Activated CD4-positive, alpha-beta T cell treated with anti-CD3 and anti-CD28 coated beads for 36 hours (primary cell): ENCODE results near the gene C3orf20. TPM values are rescaled to one million over a fixed set of nuclear protein-coding genes. Genes with fewer than 3 reads are reported as not detected.

Experiments
- ATAC-seq: fragments of 200-7000 bp; cut with Tn5 transposase; one replicate; pipeline ENCODE4 v1.10.0; 2021; ENCODE audit warnings: mild to moderate bottlenecking, moderate library complexity
- CTCF ChIA-PET: fragments of 350-600 bp; sonication (Branson Sonifier 250); formaldehyde crosslinking; loops from one replicate; lab custom pipeline; 2021; ENCODE audit warnings: antibody characterized with exemption; lab: Charles Lee
- POLR2A ChIA-PET: fragments of 350-600 bp; sonication (Branson Sonifier 250); formaldehyde crosslinking; loops from one replicate; lab custom pipeline; 2021; ENCODE audit warnings: antibody characterized with exemption, inconsistent platforms; lab: Charles Lee
- DNase-seq: peaks from one replicate; pipeline ENCODE4 v3.0.0-alpha.2; 2020
- H3K27ac Mint-ChIP-seq: one replicate; pipeline ENCODE4 v1.8.0; 2021; ENCODE audit warnings: mixed read lengths
- H3K27me3 Mint-ChIP-seq: one replicate; pipeline ENCODE4 v1.8.0; 2021; ENCODE audit warnings: mixed read lengths
- H3K36me3 Mint-ChIP-seq: one replicate; pipeline ENCODE4 v1.8.0; 2021; ENCODE audit warnings: low read depth, mixed read lengths
- H3K4me1 Mint-ChIP-seq: one replicate; pipeline ENCODE4 v1.8.0; 2021; ENCODE audit warnings: mixed read lengths
- H3K4me3 Mint-ChIP-seq: one replicate; pipeline ENCODE4 v1.8.0; 2021; ENCODE audit warnings: mild to moderate bottlenecking, moderate library complexity, mixed read lengths
- H3K9me3 Mint-ChIP-seq: one replicate; pipeline ENCODE4 v1.8.0; 2021; ENCODE audit warnings: low read depth, mixed read lengths
- intact Hi-C, 2 experiments: fragments of 100-400 bp; cut with DNase I in 1 of 2; cut with micrococcal nuclease in 1 of 2; formaldehyde crosslinking; loops; one replicate each; pipeline versions ENCODE4 v1.14.2 to v1.15.1; 2022 to 2024; cut with DNase I, micrococcal nuclease
- total RNA-seq, 2 experiments: library from RNA; stranded (reverse); gene quantifications; one replicate each; pipeline ENCODE4 v1.2.3, GENCODE V29; 2021

The C3orf20 gene
- total RNA-seq, 2 experiments from 2014 or later: not detected

GRCh38 chr3:14678015-14678503, 3.1 kb downstream of the C3orf20 start:
- no peaks in the 10 kb centered on the region for H3K4me1 Mint-ChIP-seq
- peaks cover 6% of the 10 kb centered on the region for H3K9me3 Mint-ChIP-seq
- peaks cover 8% of the 10 kb centered on the region for H3K36me3 Mint-ChIP-seq
- H3K27me3 Mint-ChIP-seq: no peaks in the 10 kb centered on the region
- intact Hi-C loops: no loop called here
- no peak for DNase-seq
- H3K4me3 Mint-ChIP-seq: no peak overlapping the region
- ChIA-PET POLR2A (no interaction called here), CTCF (no interaction called here)
- no peak for ATAC-seq
- no peak overlapping the region for H3K27ac Mint-ChIP-seq

- DNase-seq (no peak), ATAC-seq (no peak)
- intact Hi-C loops: no loop called here
- H3K4me3 Mint-ChIP-seq: no peak overlapping the region
- CTCF ChIA-PET: interaction anchor here (0.6 kb wide), 1 partner anchor 17 kb away, joined by 3 read pairs; no protein-coding TSS in a partner anchor
- peaks cover 3% of the 10 kb centered on the region for H3K36me3 Mint-ChIP-seq
- no peak overlapping the region for H3K27ac Mint-ChIP-seq
- H3K27me3 Mint-ChIP-seq: no peaks in the 10 kb centered on the region
- peaks cover 6% of the 10 kb centered on the region for H3K9me3 Mint-ChIP-seq
- POLR2A ChIA-PET: no interaction called here
- no peaks in the 10 kb centered on the region for H3K4me1 Mint-ChIP-seq
These were observed 5.2 kb downstream of the C3orf20 start for GRCh38 chr3:14680115-14680514.

GRCh38 chr3:14680716-14681115, 5.8 kb downstream of the C3orf20 start:
- H3K36me3 Mint-ChIP-seq: peaks cover 3% of the 10 kb centered on the region
- no peak overlapping the region for H3K27ac Mint-ChIP-seq
- ATAC-seq (no peak), DNase-seq (no peak)
- H3K4me1 Mint-ChIP-seq: no peaks in the 10 kb centered on the region
- peaks cover 6% of the 10 kb centered on the region for H3K9me3 Mint-ChIP-seq
- ChIA-PET POLR2A (no interaction called here), CTCF (no interaction called here)
- H3K27me3 Mint-ChIP-seq: no peaks in the 10 kb centered on the region
- H3K4me3 Mint-ChIP-seq: no peak overlapping the region
- intact Hi-C loops: no loop called here

GRCh38 chr3:14684447-14684846, 9.5 kb downstream of the C3orf20 start:
- ChIA-PET POLR2A (no interaction called here), CTCF (no interaction called here)
- no peak for DNase-seq
- H3K27me3 Mint-ChIP-seq: peaks cover 1% of the 10 kb centered on the region
- H3K4me3 Mint-ChIP-seq: no peak overlapping the region
- no peak overlapping the region for H3K27ac Mint-ChIP-seq
- H3K36me3 Mint-ChIP-seq: peaks cover 3% of the 10 kb centered on the region
- peaks cover 6% of the 10 kb centered on the region for H3K9me3 Mint-ChIP-seq
- intact Hi-C loops: no loop called here
- no peaks in the 10 kb centered on the region for H3K4me1 Mint-ChIP-seq
- no peak for ATAC-seq

GRCh38 chr3:14685179-14685578, 10.2 kb downstream of the C3orf20 start:
- Mint-ChIP-seq H3K4me3 (no peak overlapping the region), H3K36me3 (peaks cover under 1% of the 10 kb centered on the region), H3K27ac (no peak overlapping the region), H3K27me3 (peaks cover 1% of the 10 kb centered on the region), H3K4me1 (no peaks in the 10 kb centered on the region), H3K9me3 (peaks cover 5% of the 10 kb centered on the region)
- intact Hi-C loops: no loop called here
- CTCF ChIA-PET: no interaction called here
- POLR2A ChIA-PET: no interaction called here
- ATAC-seq (no peak), DNase-seq (no peak)

- ChIA-PET CTCF (interaction anchor here (0.6 to 1.2 kb wide), 2 partner anchors 12 to 139 kb away, joined by 3 to 5 read pairs; no protein-coding TSS in a partner anchor), POLR2A (no interaction called here)
- no peak for ATAC-seq
- H3K36me3 Mint-ChIP-seq: no peaks in the 10 kb centered on the region
- H3K4me3 Mint-ChIP-seq: no peak overlapping the region
- no peak overlapping the region for H3K27ac Mint-ChIP-seq
- no peaks in the 10 kb centered on the region for H3K9me3 Mint-ChIP-seq
- no peak for DNase-seq
- peaks cover 4% of the 10 kb centered on the region for H3K27me3 Mint-ChIP-seq
- no peaks in the 10 kb centered on the region for H3K4me1 Mint-ChIP-seq
- intact Hi-C loops: no loop called here
These were observed 12.4 kb downstream of the C3orf20 start for GRCh38 chr3:14687360-14687759.

- Mint-ChIP-seq H3K4me3 (no peak overlapping the region), H3K9me3 (peaks cover 1% of the 10 kb centered on the region), H3K4me1 (no peaks in the 10 kb centered on the region), H3K27ac (no peak overlapping the region), H3K27me3 (peaks cover 8% of the 10 kb centered on the region), H3K36me3 (no peaks in the 10 kb centered on the region)
- CTCF ChIA-PET: interaction anchor here (0.9 kb wide), 1 partner anchor 19 kb away, joined by 3 read pairs; no protein-coding TSS in a partner anchor
- intact Hi-C loops: no loop called here
- ATAC-seq: no peak
- POLR2A ChIA-PET: no interaction called here
- no peak for DNase-seq
These were observed 13.6 kb downstream of the C3orf20 start for GRCh38 chr3:14688525-14688924.

- H3K27me3 Mint-ChIP-seq: peaks cover 11% of the 10 kb centered on the region
- ATAC-seq: peak; percentile 23
- CTCF ChIA-PET: no interaction called here
These were observed 14.5 kb downstream of the C3orf20 start for GRCh38 chr3:14689247-14689980.

GRCh38 chr3:14691239-14691638, 16.3 kb downstream of the C3orf20 start:
- Mint-ChIP-seq H3K36me3 (no peaks in the 10 kb centered on the region), H3K27me3 (peaks cover 11% of the 10 kb centered on the region), H3K4me3 (no peak overlapping the region), H3K9me3 (peaks cover 1% of the 10 kb centered on the region), H3K27ac (no peak overlapping the region), H3K4me1 (no peaks in the 10 kb centered on the region)
- no peak for DNase-seq
- ATAC-seq: no peak
- intact Hi-C loops: no loop called here
- CTCF ChIA-PET: no interaction called here
- POLR2A ChIA-PET: no interaction called here

More at GRCh38 chr3:14689247-14689980, 14.5 kb downstream of the C3orf20 start:
- H3K4me3 Mint-ChIP-seq: no peak overlapping the region
- no peaks in the 10 kb centered on the region for H3K4me1 Mint-ChIP-seq
- H3K36me3 Mint-ChIP-seq: no peaks in the 10 kb centered on the region
- no peak overlapping the region for H3K27ac Mint-ChIP-seq
- DNase-seq: no peak
- POLR2A ChIA-PET: no interaction called here
- peaks cover 1% of the 10 kb centered on the region for H3K9me3 Mint-ChIP-seq
- intact Hi-C loops: no loop called here

GRCh38 chr3:14691719-14692118, 16.8 kb downstream of the C3orf20 start:
- Mint-ChIP-seq H3K4me3 (no peak overlapping the region), H3K36me3 (no peaks in the 10 kb centered on the region), H3K27ac (no peak overlapping the region), H3K27me3 (peaks cover 11% of the 10 kb centered on the region), H3K4me1 (no peaks in the 10 kb centered on the region), H3K9me3 (peaks cover 1% of the 10 kb centered on the region)
- DNase-seq (no peak), ATAC-seq (no peak)
- CTCF ChIA-PET: no interaction called here
- POLR2A ChIA-PET: no interaction called here
- intact Hi-C loops: no loop called here

GRCh38 chr3:14698601-14699244, 23.8 kb downstream of the C3orf20 start:
- H3K4me3 Mint-ChIP-seq: no peak overlapping the region
- ATAC-seq: no peak
- POLR2A ChIA-PET: no interaction called here
- no peaks in the 10 kb centered on the region for H3K36me3 Mint-ChIP-seq
- H3K27ac Mint-ChIP-seq: no peak overlapping the region
- no peak for DNase-seq
- intact Hi-C loops: no loop called here
- peaks cover 7% of the 10 kb centered on the region for H3K27me3 Mint-ChIP-seq
- no peaks in the 10 kb centered on the region for H3K9me3 Mint-ChIP-seq
- CTCF ChIA-PET: no interaction called here
- no peaks in the 10 kb centered on the region for H3K4me1 Mint-ChIP-seq

GRCh38 chr3:14699643-14700042, 24.7 kb downstream of the C3orf20 start:
- POLR2A ChIA-PET: no interaction called here
- Mint-ChIP-seq H3K4me1 (no peaks in the 10 kb centered on the region), H3K4me3 (no peak overlapping the region), H3K27ac (no peak overlapping the region), H3K27me3 (peaks cover 4% of the 10 kb centered on the region), H3K9me3 (no peaks in the 10 kb centered on the region), H3K36me3 (no peaks in the 10 kb centered on the region)
- CTCF ChIA-PET: interaction anchor here (0.8 kb wide), 1 partner anchor 13 kb away, joined by 5 read pairs; no protein-coding TSS in a partner anchor
- no peak for ATAC-seq
- intact Hi-C loops: no loop called here
- no peak for DNase-seq
